Lung (tissue), 13 donors: ENCODE results near the gene CHL1. TPM values are rescaled to one million over a fixed set of nuclear protein-coding genes. Genes with fewer than 3 reads are reported as not detected.

Experiments
- ATAC-seq: fragments of 200-7000 bp; cut with Tn5 transposase; one replicate; pipeline ENCODE4 v1.9.1; 2020; ENCODE audit warnings: moderate number of reproducible peaks; ENCODE audit not compliant: insufficient read depth, low FRiP score
- DNase-seq, 3 donors: peaks; one replicate each; pipeline ENCODE4 v3.0.0-alpha.2; 2013 to 2017
- H3K27ac ChIP-seq, 2 donors: one replicate each; pipeline ENCODE4 v1.5.1; 2013; ENCODE audit warnings: mild to moderate bottlenecking in 2 of 2, moderate library complexity in 2 of 2, control low read depth in 1 of 2, inconsistent platforms in 1 of 2, low read depth in 1 of 2, low read length in 1 of 2
- H3K27me3 ChIP-seq, 3 donors: one replicate each; pipeline ENCODE4 v1.5.1; 2013; ENCODE audit warnings: low read length in 2 of 3; ENCODE audit not compliant: control insufficient read depth in 3 of 3, insufficient read depth in 3 of 3
- H3K36me3 ChIP-seq, 4 donors: one replicate each; pipeline ENCODE4 v1.5.1; 2013; ENCODE audit warnings: low read length in 4 of 4, mild to moderate bottlenecking in 1 of 4, moderate library complexity in 1 of 4; ENCODE audit not compliant: control insufficient read depth in 4 of 4, insufficient read depth in 4 of 4
- H3K4me1 ChIP-seq, 5 donors: one replicate each; pipeline ENCODE4 v1.5.1; 2013; ENCODE audit warnings: low read length in 5 of 5, mild to moderate bottlenecking in 2 of 5, moderate library complexity in 1 of 5; ENCODE audit not compliant: control insufficient read depth in 5 of 5, insufficient read depth in 5 of 5
- H3K4me3 ChIP-seq: one replicate; pipeline ENCODE4 v1.5.1; 2013; ENCODE audit warnings: mild to moderate bottlenecking, control low read depth, moderate library complexity
- H3K9ac ChIP-seq, 2 donors: one replicate each; pipeline ENCODE4 v1.5.1; 2013; ENCODE audit warnings: low read length in 2 of 2, control low read depth in 1 of 2; ENCODE audit not compliant: insufficient read depth in 1 of 2
- H3K9me3 ChIP-seq, 4 donors: one replicate each; pipeline ENCODE4 v1.5.1; 2013; ENCODE audit warnings: low read length in 3 of 4, mild to moderate bottlenecking in 1 of 4, moderate library complexity in 1 of 4; ENCODE audit not compliant: control insufficient read depth in 4 of 4, insufficient read depth in 3 of 4
- WGBS, 2 donors: extraction: QIAGEN DNeasy Blood & Tissue Kit; methylation state at CpG; one replicate each; pipeline ENCODE4 v1.1.7; 2013; 5-methylcytosine and 5-hydroxymethylcytosine counted together
- polyA plus RNA-seq, 2 donors: library from polyadenylated mRNA; stranded (reverse); fragments of 200-250 nt; gene quantifications; one replicate each; pipeline ENCODE4 v1.2.1, GENCODE V29; 2013
- small RNA-seq: library from RNA; depleted of rRNA; stranded (forward); fragments of <200 nt; gene quantifications from one replicate; pipeline ENCODE3, GENCODE V24; 2014; ENCODE audit warnings: low replicate concordance
- total RNA-seq, 2 donors: library from RNA; depleted of rRNA in 1 of 2; stranded (reverse); fragments of >200 nt in 1 of 2; gene quantifications; one replicate each; pipeline ENCODE4 v1.2.1, GENCODE V29; 2014 to 2021
- TF ChIP-seq, protein P1 (sequence below): IDR thresholded peaks from 2 replicates; pipeline ENCODE4 v1.5.1; 2012; ENCODE audit warnings: mild to moderate bottlenecking; ENCODE audit errors: control extremely low read depth, extremely low read depth
- donor health status: control.
- donor health status: control.
- donor health status: Bipolar disorder and iron deficiency.
- donor health status: healthy.
- donor health status: DM: yes; HTN: yes; CAD: no.

The CHL1 gene
- total and polyA plus RNA-seq, 4 donors, result 1.1 to 11.5 (median 8.1) TPM

DNA sequence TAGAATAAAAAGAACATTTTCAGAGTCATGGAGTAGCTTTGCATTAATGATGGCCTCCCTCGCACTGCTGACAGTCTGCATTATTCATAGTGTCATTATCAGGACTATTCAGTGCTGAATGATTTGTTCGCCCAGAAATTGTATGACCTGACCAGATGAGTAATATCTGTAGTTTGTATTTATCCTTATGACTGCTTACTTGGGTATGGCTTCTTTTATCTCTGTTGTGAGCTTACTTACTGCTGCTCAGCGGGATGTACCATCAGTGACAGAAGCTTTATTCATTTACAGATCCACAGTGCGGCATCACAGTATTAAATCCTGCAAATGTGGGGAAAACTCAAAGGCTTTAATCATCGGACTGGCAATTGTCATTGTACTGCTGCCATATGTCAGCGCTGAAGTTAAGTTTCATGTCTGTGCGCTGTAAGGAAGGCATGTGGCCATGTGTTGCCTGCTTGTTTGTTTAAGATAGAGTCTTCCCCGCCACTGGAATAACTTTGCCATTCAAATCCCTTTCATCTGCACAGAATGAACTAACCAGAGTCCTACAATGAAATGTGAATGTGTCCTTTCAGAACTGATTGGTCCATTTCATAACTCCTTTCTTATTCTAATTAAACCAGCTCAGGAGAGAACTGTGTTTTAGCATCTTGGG is 262.2 kb downstream of the CHL1 start:
- DNase-seq, result no peak
- no peaks in the 10 kb centered on the region for H3K27me3 ChIP-seq
- 69 to 74% methylated on average over 8 of the region's 8 CpGs for WGBS, 2 donors

More for the DNA sequence above, 262.2 kb downstream of the CHL1 start:
- no peak for ATAC-seq
- Histone ChIP-seq H3K36me3 (no peaks in the 10 kb centered on the region), H3K9me3 (no peaks in the 10 kb centered on the region), H3K27ac (no peak overlapping the region), H3K4me1 (no peaks in the 10 kb centered on the region), H3K4me3 (no peak overlapping the region), H3K9ac (no peak overlapping the region)
- TF ChIP-seq, protein P1, sequence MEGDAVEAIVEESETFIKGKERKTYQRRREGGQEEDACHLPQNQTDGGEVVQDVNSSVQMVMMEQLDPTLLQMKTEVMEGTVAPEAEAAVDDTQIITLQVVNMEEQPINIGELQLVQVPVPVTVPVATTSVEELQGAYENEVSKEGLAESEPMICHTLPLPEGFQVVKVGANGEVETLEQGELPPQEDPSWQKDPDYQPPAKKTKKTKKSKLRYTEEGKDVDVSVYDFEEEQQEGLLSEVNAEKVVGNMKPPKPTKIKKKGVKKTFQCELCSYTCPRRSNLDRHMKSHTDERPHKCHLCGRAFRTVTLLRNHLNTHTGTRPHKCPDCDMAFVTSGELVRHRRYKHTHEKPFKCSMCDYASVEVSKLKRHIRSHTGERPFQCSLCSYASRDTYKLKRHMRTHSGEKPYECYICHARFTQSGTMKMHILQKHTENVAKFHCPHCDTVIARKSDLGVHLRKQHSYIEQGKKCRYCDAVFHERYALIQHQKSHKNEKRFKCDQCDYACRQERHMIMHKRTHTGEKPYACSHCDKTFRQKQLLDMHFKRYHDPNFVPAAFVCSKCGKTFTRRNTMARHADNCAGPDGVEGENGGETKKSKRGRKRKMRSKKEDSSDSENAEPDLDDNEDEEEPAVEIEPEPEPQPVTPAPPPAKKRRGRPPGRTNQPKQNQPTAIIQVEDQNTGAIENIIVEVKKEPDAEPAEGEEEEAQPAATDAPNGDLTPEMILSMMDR, result no peak

Small RNA genes lying within 50 kb of the gene (small RNA-seq; reads per million reads assigned to genes)
- gene RNU6-1194P, result not detected
